Upper lobe of left lung (tissue), 4 donors: ENCODE results near the gene MINDY2.

Source experiments
- EP300 ChIP-seq, 4 donors: sonication (generic); formaldehyde crosslinking; IDR thresholded peaks; one replicate each; pipeline ENCODE4 v1.5.1; 2017; ENCODE audit warnings: antibody characterized with exemption in 4 of 4, control low read depth in 2 of 4
- POLR2A ChIP-seq, 4 donors: fragments of 450-650 bp; IDR thresholded peaks; one replicate each; pipeline ENCODE4 v1.5.1; 2016 to 2017; ENCODE audit warnings: antibody characterized with exemption in 4 of 4, mild to moderate bottlenecking in 2 of 4
- POLR2AphosphoS5 ChIP-seq, 2 donors: sonication (generic); formaldehyde crosslinking; IDR thresholded peaks; one replicate each; pipeline ENCODE4 v1.5.1; 2017; ENCODE audit warnings: antibody characterized with exemption in 2 of 2
- TF ChIP-seq, protein P1 (sequence below), 6 experiments: fragments of 450-650 bp in 4 of 6; fragments of 200-600 bp in 2 of 6; sonication (generic) in 2 of 6; IDR thresholded peaks; one replicate each; pipeline ENCODE4 v1.5.1; 2016 to 2019; ENCODE audit warnings: antibody characterized with exemption in 6 of 6

DNA sequence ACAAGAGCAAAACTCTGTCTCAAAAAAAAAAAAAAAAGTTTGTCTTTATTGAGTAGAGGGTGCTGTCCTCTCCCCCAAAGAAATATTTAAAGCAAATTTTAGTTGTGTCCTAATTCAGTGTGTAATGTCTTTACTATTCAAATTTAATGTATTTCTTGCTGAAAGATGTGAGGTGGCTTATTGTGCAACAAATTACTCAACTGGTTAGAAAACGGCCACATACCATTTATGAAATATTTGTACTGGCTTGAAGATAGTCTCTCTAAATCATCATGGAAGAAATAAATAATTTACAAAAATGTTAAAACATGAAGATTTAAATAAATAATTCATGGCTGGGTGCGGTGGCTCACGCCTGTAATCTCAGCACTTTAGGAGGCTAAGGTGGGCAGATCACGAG lies 99.3 kb downstream of the MINDY2 start:
- TF ChIP-seq POLR2AphosphoS5 (IDR thresholded peaks at IDR 0.05) (no peak), POLR2A (IDR thresholded peaks at IDR 0.05) (no peak), EP300 (IDR thresholded peaks at IDR 0.05) (no peak)
- TF ChIP-seq, protein P1, sequence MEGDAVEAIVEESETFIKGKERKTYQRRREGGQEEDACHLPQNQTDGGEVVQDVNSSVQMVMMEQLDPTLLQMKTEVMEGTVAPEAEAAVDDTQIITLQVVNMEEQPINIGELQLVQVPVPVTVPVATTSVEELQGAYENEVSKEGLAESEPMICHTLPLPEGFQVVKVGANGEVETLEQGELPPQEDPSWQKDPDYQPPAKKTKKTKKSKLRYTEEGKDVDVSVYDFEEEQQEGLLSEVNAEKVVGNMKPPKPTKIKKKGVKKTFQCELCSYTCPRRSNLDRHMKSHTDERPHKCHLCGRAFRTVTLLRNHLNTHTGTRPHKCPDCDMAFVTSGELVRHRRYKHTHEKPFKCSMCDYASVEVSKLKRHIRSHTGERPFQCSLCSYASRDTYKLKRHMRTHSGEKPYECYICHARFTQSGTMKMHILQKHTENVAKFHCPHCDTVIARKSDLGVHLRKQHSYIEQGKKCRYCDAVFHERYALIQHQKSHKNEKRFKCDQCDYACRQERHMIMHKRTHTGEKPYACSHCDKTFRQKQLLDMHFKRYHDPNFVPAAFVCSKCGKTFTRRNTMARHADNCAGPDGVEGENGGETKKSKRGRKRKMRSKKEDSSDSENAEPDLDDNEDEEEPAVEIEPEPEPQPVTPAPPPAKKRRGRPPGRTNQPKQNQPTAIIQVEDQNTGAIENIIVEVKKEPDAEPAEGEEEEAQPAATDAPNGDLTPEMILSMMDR (IDR thresholded peaks at IDR 0.05): no peak
